CD14-positive monocyte (primary cell): ENCODE measurements around the gene CCDC86. TPM values are rescaled to one million over a fixed set of nuclear protein-coding genes. Genes with fewer than 3 reads are reported as not detected.

ENCODE experiments used
- DNase-seq, 3 donors: peaks; one replicate each; pipeline ENCODE4 v3.0.0-alpha.2; 2011 to 2022
- H2AFZ ChIP-seq: 2 replicates; pipeline ENCODE4 v1.6.0; 2012; ENCODE audit warnings: mild to moderate bottlenecking, low read depth, low read length, inconsistent platforms; ENCODE audit not compliant: insufficient read depth, poor library complexity, severe bottlenecking
- H3K27ac ChIP-seq, 2 donors: 1 replicate in 1 of 2; 2 replicates in 1 of 2; pipeline ENCODE4 v1.5.1; 2012 to 2013; ENCODE audit warnings: low read length in 2 of 2, control low read depth in 1 of 2, inconsistent platforms in 1 of 2, low read depth in 1 of 2, mild to moderate bottlenecking in 1 of 2
- H3K27me3 ChIP-seq, 2 donors: one replicate each; pipeline versions ENCODE4 v1.6.0 to v1.6.1; 2011 to 2013; ENCODE audit warnings: low read length in 2 of 2; ENCODE audit not compliant: control insufficient read depth in 2 of 2, insufficient read depth in 2 of 2
- H3K36me3 ChIP-seq, 2 donors: replicated peaks in 1 of 2; 1 replicate in 1 of 2; 2 replicates in 1 of 2; pipeline versions ENCODE4 v1.5.1 to v1.6.1; 2012 to 2013; ENCODE audit warnings: low read length in 2 of 2, control low read depth in 1 of 2, inconsistent platforms in 1 of 2, mild to moderate bottlenecking in 1 of 2; ENCODE audit not compliant: insufficient read depth in 2 of 2, control insufficient read depth in 1 of 2
- H3K4me1 ChIP-seq, 2 donors: 1 replicate in 1 of 2; 2 replicates in 1 of 2; pipeline versions ENCODE4 v1.5.1 to v1.6.1; 2012 to 2013; ENCODE audit warnings: low read length in 2 of 2, control low read depth in 1 of 2, inconsistent platforms in 1 of 2, mild to moderate bottlenecking in 1 of 2, moderate library complexity in 1 of 2; ENCODE audit not compliant: insufficient read depth in 2 of 2, control insufficient read depth in 1 of 2
- H3K4me2 ChIP-seq: replicated peaks from 2 replicates; pipeline ENCODE3; 2012; ENCODE audit warnings: low read length, moderate library complexity, mild to moderate bottlenecking; ENCODE audit not compliant: poor library complexity, severe bottlenecking; ENCODE audit errors: extremely low read depth
- H3K4me3 ChIP-seq, 3 experiments: fragments of 200-600 bp in 1 of 3; sonication (generic) in 1 of 3; replicated peaks in 1 of 3; 1 replicate in 2 of 3; 2 replicates in 1 of 3; pipeline ENCODE4 v1.5.1; 2011 to 2013; ENCODE audit warnings: low read length in 3 of 3, mild to moderate bottlenecking in 3 of 3, control low read depth in 2 of 3, low read depth in 2 of 3, inconsistent platforms in 1 of 3, moderate library complexity in 1 of 3
- H3K79me2 ChIP-seq: 2 replicates; pipeline ENCODE4 v1.6.0; 2012; ENCODE audit warnings: mild to moderate bottlenecking, control low read depth, inconsistent platforms, low read length, moderate library complexity; ENCODE audit not compliant: insufficient read depth
- H3K9ac ChIP-seq: 2 replicates; pipeline ENCODE4 v1.6.0; 2017; ENCODE audit warnings: low read length, mild to moderate bottlenecking; ENCODE audit not compliant: insufficient read depth, poor library complexity, severe bottlenecking
- H3K9me3 ChIP-seq, 2 donors: replicated peaks in 1 of 2; 1 replicate in 1 of 2; 2 replicates in 1 of 2; pipeline versions ENCODE4 v1.5.1 to v1.6.1; 2012 to 2013; ENCODE audit warnings: low read length in 2 of 2, control low read depth in 1 of 2; ENCODE audit not compliant: control insufficient read depth in 1 of 2, insufficient read depth in 1 of 2
- H4K20me1 ChIP-seq: 2 replicates; pipeline ENCODE4 v1.6.0; 2012; ENCODE audit warnings: mild to moderate bottlenecking, low read length, control low read depth, moderate library complexity; ENCODE audit not compliant: insufficient read depth
- H3K27ac Mint-ChIP-seq, 7 donors: one replicate each; pipeline ENCODE4 v1.8.0; 2020; ENCODE audit warnings: mild to moderate bottlenecking in 7 of 7, mixed read lengths in 7 of 7, moderate library complexity in 6 of 7, inconsistent platforms in 2 of 7
- H3K27me3 Mint-ChIP-seq, 3 donors: one replicate each; pipeline ENCODE4 v1.8.0; 2021 to 2022; ENCODE audit warnings: low read depth in 3 of 3, mild to moderate bottlenecking in 3 of 3, mixed read lengths in 3 of 3, moderate library complexity in 3 of 3, inconsistent platforms in 1 of 3
- H3K36me3 Mint-ChIP-seq, 2 donors: one replicate each; pipeline ENCODE4 v1.8.0; 2020; ENCODE audit warnings: mixed read lengths in 2 of 2, inconsistent platforms in 1 of 2, mild to moderate bottlenecking in 1 of 2
- H3K4me1 Mint-ChIP-seq: one replicate; pipeline ENCODE4 v1.8.0; 2020; ENCODE audit warnings: mild to moderate bottlenecking, mixed read lengths
- H3K4me3 Mint-ChIP-seq, 2 donors: one replicate each; pipeline ENCODE4 v1.8.0; 2020; ENCODE audit warnings: mild to moderate bottlenecking in 2 of 2, mixed read lengths in 2 of 2, moderate library complexity in 1 of 2
- H3K9me3 Mint-ChIP-seq, 7 donors: one replicate each; pipeline ENCODE4 v1.8.0; 2020 to 2022; ENCODE audit warnings: mixed read lengths in 7 of 7, mild to moderate bottlenecking in 6 of 7, moderate library complexity in 6 of 7, inconsistent platforms in 2 of 7
- CTCF ChIP-seq: fragments of 200-600 bp; IDR thresholded peaks from one replicate; pipeline ENCODE4 v1.8.0; 2022; ENCODE audit warnings: antibody characterized with exemption, mild to moderate bottlenecking
- WGBS: methylation state at CpG from one replicate; pipeline ENCODE4 v1.1.5; 2013; ENCODE audit warnings: missing lambda C conversion rate; ENCODE audit not compliant: insufficient coverage; 5-methylcytosine and 5-hydroxymethylcytosine counted together
- intact Hi-C, 2 donors: fragments of 100-400 bp; cut with micrococcal nuclease; formaldehyde crosslinking; loops; one replicate each; pipeline versions ENCODE4 v1.15.0 to v1.15.1; 2023
- polyA plus RNA-seq, 3 donors: library from polyadenylated mRNA; depleted of rRNA in 1 of 3; unstranded in 2 of 3; stranded (reverse) in 1 of 3; fragments of 300-500 nt in 2 of 3; fragments of >200 nt in 1 of 3; fragmentation: Illumina TruSeq in 2 of 3; gene quantifications; 1 replicate in 2 of 3; 2 replicates in 1 of 3; pipeline ENCODE4 v1.2.3, GENCODE V29; 2012 to 2021

Gene CCDC86
- polyA plus RNA-seq, 3 donors = 7.2 to 10.2 (median 8.3) TPM

GRCh38 chr11:60814112-60814511, 27.8 kb upstream of the CCDC86 start:
- H4K20me1 ChIP-seq = no peaks in the 10 kb centered on the region
- no peak overlapping the region for H3K4me3 ChIP-seq
- intact Hi-C loops = no loop called here
- no peaks in the 10 kb centered on the region for H3K36me3 Mint-ChIP-seq
- peaks cover 12 to 17% of the 10 kb centered on the region in 2 donors for H3K9me3 ChIP-seq
- H3K27me3 Mint-ChIP-seq = peaks cover 4 to 10% (median 7%) of the 10 kb centered on the region in 3 donors
- no peak overlapping the region for H2AFZ ChIP-seq
- no peaks in the 10 kb centered on the region for H3K27me3 ChIP-seq
- no peak for DNase-seq
- no peaks in the 10 kb centered on the region for H3K36me3 ChIP-seq
- no peak overlapping the region for H3K9ac ChIP-seq
- no peaks in the 10 kb centered on the region for H3K79me2 ChIP-seq
- H3K4me3 Mint-ChIP-seq = no peak overlapping the region
- peaks cover 11% of the 10 kb centered on the region for H3K4me1 Mint-ChIP-seq
- WGBS = 100% methylated on average over 1 of the region's 2 CpGs
- H3K4me2 ChIP-seq = no peak overlapping the region
- TF ChIP-seq CTCF = no peak
- H3K9me3 Mint-ChIP-seq = peaks cover 2 to 19% (median 16%) of the 10 kb centered on the region in 7 donors
- H3K27ac ChIP-seq = no peak overlapping the region
- peaks cover 0 to 8% of the 10 kb centered on the region in 2 donors for H3K4me1 ChIP-seq
- H3K27ac Mint-ChIP-seq = peak overlapping the region in 1 of 7 donors; percentile 68

- Histone ChIP-seq H3K9ac (no peak overlapping the region), H3K36me3 (no peaks in the 10 kb centered on the region), H3K4me1 (peaks cover 0 to 2% of the 10 kb centered on the region in 2 donors), H2AFZ (no peak overlapping the region), H3K9me3 (peaks cover 12 to 17% of the 10 kb centered on the region in 2 donors), H3K4me2 (no peak overlapping the region), H3K27me3 (no peaks in the 10 kb centered on the region), H4K20me1 (no peaks in the 10 kb centered on the region), H3K27ac (no peak overlapping the region), H3K79me2 (no peaks in the 10 kb centered on the region), H3K4me3 (no peak overlapping the region)
- 100% methylated on average over 1 of the region's 2 CpGs for WGBS
- Mint-ChIP-seq H3K27me3 (peaks cover 3 to 6% (median 6%) of the 10 kb centered on the region in 3 donors), H3K4me3 (no peak overlapping the region), H3K27ac (no peak overlapping the region), H3K4me1 (peaks cover 4% of the 10 kb centered on the region), H3K36me3 (no peaks in the 10 kb centered on the region), H3K9me3 (peaks cover 2 to 17% (median 16%) of the 10 kb centered on the region in 7 donors)
- intact Hi-C loops = no loop called here
- no peak for TF ChIP-seq CTCF
- DNase-seq = no peak
Observed at GRCh38 chr11:60816590-60817157, 25.2 kb upstream of the CCDC86 start.
